ENCODE measurements around the gene ARF3.

DNA sequence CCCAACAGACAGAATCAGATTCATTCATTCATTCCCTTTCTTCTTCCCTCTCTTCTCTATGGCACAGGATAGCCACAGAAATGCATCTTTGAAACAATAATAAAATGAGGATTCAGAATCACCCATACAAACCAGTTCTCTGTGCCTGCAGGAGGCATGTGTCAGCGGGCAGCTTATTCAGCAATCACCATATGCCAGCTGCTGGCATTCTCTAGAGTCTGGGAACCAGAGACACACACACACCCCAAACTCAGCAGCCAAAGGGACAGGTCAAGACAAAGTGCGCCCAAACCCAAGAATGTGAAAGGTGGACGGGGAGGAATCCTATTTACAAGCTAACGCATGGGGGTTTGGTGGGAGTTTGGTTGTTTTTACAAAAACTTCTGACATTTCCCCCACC lies 14.1 kb downstream of the ARF3 start:
- TF ChIP-seq, protein P1, sequence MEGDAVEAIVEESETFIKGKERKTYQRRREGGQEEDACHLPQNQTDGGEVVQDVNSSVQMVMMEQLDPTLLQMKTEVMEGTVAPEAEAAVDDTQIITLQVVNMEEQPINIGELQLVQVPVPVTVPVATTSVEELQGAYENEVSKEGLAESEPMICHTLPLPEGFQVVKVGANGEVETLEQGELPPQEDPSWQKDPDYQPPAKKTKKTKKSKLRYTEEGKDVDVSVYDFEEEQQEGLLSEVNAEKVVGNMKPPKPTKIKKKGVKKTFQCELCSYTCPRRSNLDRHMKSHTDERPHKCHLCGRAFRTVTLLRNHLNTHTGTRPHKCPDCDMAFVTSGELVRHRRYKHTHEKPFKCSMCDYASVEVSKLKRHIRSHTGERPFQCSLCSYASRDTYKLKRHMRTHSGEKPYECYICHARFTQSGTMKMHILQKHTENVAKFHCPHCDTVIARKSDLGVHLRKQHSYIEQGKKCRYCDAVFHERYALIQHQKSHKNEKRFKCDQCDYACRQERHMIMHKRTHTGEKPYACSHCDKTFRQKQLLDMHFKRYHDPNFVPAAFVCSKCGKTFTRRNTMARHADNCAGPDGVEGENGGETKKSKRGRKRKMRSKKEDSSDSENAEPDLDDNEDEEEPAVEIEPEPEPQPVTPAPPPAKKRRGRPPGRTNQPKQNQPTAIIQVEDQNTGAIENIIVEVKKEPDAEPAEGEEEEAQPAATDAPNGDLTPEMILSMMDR (IDR thresholded peaks at IDR 0.05) = no peak
- TF ChIP-seq EZH2 (IDR thresholded peaks at IDR 0.05; ENCODE audit: borderline replicate concordance, insufficient read depth, low read depth, low read length, poor library complexity, severe bottlenecking) = no peak
